SK-N-SH (cell line): Measurements from ENCODE around the gene CREBL2. TPM values are rescaled to one million over a fixed set of nuclear protein-coding genes. Genes with fewer than 3 reads are reported as not detected.

Source experiments
- CTCF ChIA-PET: fragments of 300-600, 350-600 bp; formaldehyde crosslinking; extraction: SDS; loops from one replicate; lab custom pipeline; 2021; lab: Yijun Ruan, JAX
- POLR2A ChIA-PET: fragments of 350-600 bp; sonication (Branson Sonifier 250); formaldehyde crosslinking; extraction: SDS; loops from one replicate; lab custom pipeline; 2020; ENCODE audit warnings: antibody characterized with exemption, inconsistent platforms; lab: Yijun Ruan, JAX
- DNase-seq: peaks from one replicate; pipeline ENCODE4 v3.0.0; 2012
- H2AFZ ChIP-seq: fragments of 200-600 bp; sonication (generic); 2 replicates; pipeline ENCODE4 v1.8.1; 2016; ENCODE audit warnings: antibody characterized with exemption, mild to moderate bottlenecking, low read depth
- H3F3A ChIP-seq: fragments of 200-600 bp; sonication (generic); replicated peaks from 2 replicates; pipeline ENCODE3; 2016; ENCODE audit warnings: antibody characterized with exemption, mild to moderate bottlenecking; ENCODE audit not compliant: insufficient read depth
- H3K27ac ChIP-seq, 2 experiments: fragments of 200-500 bp in 1 of 2; fragments of 200-600 bp in 1 of 2; sonication (Bioruptor generic) in 1 of 2; sonication (generic), shearing (Covaris generic) in 1 of 2; 2 replicates each; pipeline versions ENCODE4 v1.5.1 to v1.6.1; 2014 to 2016; ENCODE audit warnings: low read depth in 2 of 2, inconsistent platforms in 1 of 2, low read length in 1 of 2, mild to moderate bottlenecking in 1 of 2, mixed read lengths in 1 of 2
- H3K27me3 ChIP-seq: fragments of 200-600 bp; sonication (generic), shearing (Covaris generic); 2 replicates; pipeline ENCODE4 v1.6.1; 2016; ENCODE audit warnings: mixed run types; ENCODE audit not compliant: insufficient read depth
- H3K36me3 ChIP-seq, 2 experiments: fragments of 200-500 bp in 1 of 2; fragments of 200-600 bp in 1 of 2; sonication (Bioruptor generic) in 1 of 2; sonication (generic) in 1 of 2; replicated peaks in 1 of 2; 2 replicates each; pipeline versions ENCODE3 to v1.5.1; 2014 to 2016; ENCODE audit warnings: low read length in 1 of 2, mild to moderate bottlenecking in 1 of 2; ENCODE audit not compliant: insufficient read depth in 2 of 2, control insufficient read depth in 1 of 2
- H3K4me1 ChIP-seq, 2 experiments: fragments of 200-500 bp in 1 of 2; fragments of 200-600 bp in 1 of 2; sonication (Bioruptor generic) in 1 of 2; sonication (generic), shearing (Covaris generic) in 1 of 2; 2 replicates each; pipeline versions ENCODE4 v1.5.1 to v1.6.1; 2014 to 2016; ENCODE audit warnings: low read depth in 1 of 2, low read length in 1 of 2, mixed run types in 1 of 2; ENCODE audit not compliant: insufficient read depth in 2 of 2, control insufficient read depth in 1 of 2
- H3K4me2 ChIP-seq: fragments of 200-600 bp; sonication (generic), shearing (Covaris generic); 2 replicates; pipeline ENCODE4 v1.6.1; 2017; ENCODE audit warnings: mixed run types
- H3K4me3 ChIP-seq, 2 experiments: fragments of 200-500 bp in 1 of 2; fragments of 200-600 bp in 1 of 2; sonication (Bioruptor generic) in 1 of 2; sonication (generic), shearing (Covaris generic) in 1 of 2; 2 replicates each; pipeline versions ENCODE4 v1.5.1 to v1.8.1; 2014 to 2016; ENCODE audit warnings: low read depth in 2 of 2, inconsistent platforms in 1 of 2, low read length in 1 of 2, mild to moderate bottlenecking in 1 of 2, mixed read lengths in 1 of 2, moderate library complexity in 1 of 2
- H3K79me2 ChIP-seq: fragments of 200-600 bp; sonication (generic); 2 replicates; pipeline ENCODE4 v1.8.1; 2017; ENCODE audit warnings: mild to moderate bottlenecking; ENCODE audit not compliant: insufficient read depth
- H3K9ac ChIP-seq: fragments of 200-600 bp; sonication (generic); 2 replicates; pipeline ENCODE4 v1.6.1; 2017; ENCODE audit warnings: mixed run types
- H3K9me2 ChIP-seq: fragments of 200-600 bp; sonication (generic); 2 replicates; pipeline ENCODE4 v1.6.1; 2017; ENCODE audit warnings: mixed run types
- H3K9me3 ChIP-seq: fragments of 200-600 bp; sonication (generic); 2 replicates; pipeline ENCODE4 v1.6.1; 2017; ENCODE audit warnings: mixed run types, mild to moderate bottlenecking, moderate library complexity
- H4K20me1 ChIP-seq: fragments of 200-600 bp; sonication (generic); 2 replicates; pipeline ENCODE4 v1.6.1; 2017; ENCODE audit warnings: mild to moderate bottlenecking, mixed run types; ENCODE audit not compliant: insufficient read depth
- ELF1 ChIP-seq: IDR thresholded peaks from 2 replicates; pipeline ENCODE4 v1.4.0; 2012
- EZH2phosphoT487 ChIP-seq: fragments of 200-600 bp; sonication (generic); IDR thresholded peaks from 2 replicates; pipeline ENCODE4 v1.6.1; 2017; ENCODE audit warnings: low read depth, mixed run types, mild to moderate bottlenecking, antibody characterized with exemption, moderate library complexity, borderline replicate concordance
- FOXM1 ChIP-seq: IDR thresholded peaks from 2 replicates; pipeline ENCODE4 v1.4.0; 2012; ENCODE audit warnings: low read depth, mild to moderate bottlenecking
- GATA2 ChIP-seq: sonication (generic); formaldehyde crosslinking; IDR thresholded peaks from 2 replicates; pipeline ENCODE4 v1.5.0; 2020; ENCODE audit warnings: mild to moderate bottlenecking, missing genetic modification reagents
- JUND ChIP-seq: IDR thresholded peaks from 2 replicates; pipeline ENCODE4 v1.4.0; 2012
- MEF2A ChIP-seq: IDR thresholded peaks from 2 replicates; pipeline ENCODE4 v1.4.0; 2012; ENCODE audit warnings: low read depth, borderline replicate concordance
- NRF1 ChIP-seq: IDR thresholded peaks from 2 replicates; pipeline ENCODE4 v1.6.1; 2012; ENCODE audit warnings: low read depth, mild to moderate bottlenecking, low read length
- RXRA ChIP-seq: IDR thresholded peaks from 2 replicates; pipeline ENCODE4 v1.4.0; 2012; ENCODE audit warnings: low read depth, mild to moderate bottlenecking, borderline replicate concordance
- SMC3 ChIP-seq: IDR thresholded peaks from 2 replicates; pipeline ENCODE4 v1.6.1; 2012; ENCODE audit warnings: low read depth, low read length, improper control_type of control experiment
- TAF1 ChIP-seq: IDR thresholded peaks from 2 replicates; pipeline ENCODE4 v1.6.1; 2012; ENCODE audit warnings: low read depth, mild to moderate bottlenecking, low read length, moderate library complexity, borderline replicate concordance
- WGBS: methylation state at CpG from one replicate; pipeline ENCODE4 v1.1.6; 2017; ENCODE audit warnings: low lambda C conversion rate; 5-methylcytosine and 5-hydroxymethylcytosine counted together
- polyA plus RNA-seq, 3 experiments: library from polyadenylated mRNA; depleted of rRNA; stranded (reverse); fragments of >200 nt; gene quantifications; 2 replicates each; pipeline ENCODE4 v1.2.3, GENCODE V29; 2012
- TF ChIP-seq, protein P1 (sequence below): IDR thresholded peaks from 2 replicates; pipeline ENCODE4; 2012
- TF ChIP-seq, protein P2 (sequence below): IDR thresholded peaks from 2 replicates; pipeline ENCODE4 v1.6.1; 2012; ENCODE audit warnings: mild to moderate bottlenecking, low read depth, low read length, moderate library complexity
- TF ChIP-seq, protein P3 (sequence below): IDR thresholded peaks from 2 replicates; pipeline ENCODE4 v1.4.0; 2012; ENCODE audit warnings: low read depth, borderline replicate concordance
- TF ChIP-seq, protein P4 (sequence below): IDR thresholded peaks from 2 replicates; pipeline ENCODE4 v1.4.0; 2012; ENCODE audit warnings: low read depth
- TF ChIP-seq, protein P5 (sequence below): fragments of 150-350 bp; IDR thresholded peaks from 2 replicates; pipeline ENCODE4 v1.6.1; 2017; ENCODE audit warnings: antibody characterized with exemption, low read length, low read depth, borderline replicate concordance
- TF ChIP-seq, protein P6 (sequence below): IDR thresholded peaks from 2 replicates; pipeline ENCODE4 v1.4.0; 2012; ENCODE audit warnings: low read depth, borderline replicate concordance

Gene CREBL2
- polyA plus RNA-seq, 1 of the 3 experiments (the other 2 are of a cell fraction): 12.6 TPM

DNA sequence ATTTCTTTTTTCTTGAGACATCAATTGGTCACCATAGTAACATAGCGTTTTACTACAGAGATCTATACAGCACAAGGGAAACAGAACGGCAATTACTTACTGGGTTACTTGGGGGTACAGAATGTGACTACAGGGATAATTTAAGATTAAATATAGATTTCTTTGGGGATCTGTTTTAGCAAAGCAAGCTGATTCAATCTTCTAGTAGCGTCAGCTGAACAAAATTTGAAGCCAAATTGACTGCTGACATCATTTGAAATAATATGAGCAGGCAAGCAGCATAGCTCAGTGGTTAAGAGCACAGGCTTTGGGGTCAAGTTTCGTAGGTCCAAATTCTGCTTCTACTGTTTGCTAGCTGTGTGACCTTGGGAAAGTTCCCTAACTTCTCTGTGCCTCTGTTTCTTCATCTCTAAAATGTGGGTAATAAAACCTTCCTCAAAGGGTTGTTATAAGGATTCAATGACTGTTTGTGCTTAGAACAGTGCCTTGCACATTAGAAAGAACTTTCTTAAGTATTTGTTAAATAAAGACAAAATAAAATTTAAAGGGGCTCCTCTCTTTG is 71.5 kb downstream of the CREBL2 start:
- Histone ChIP-seq H3K9ac (no peak overlapping the region), H3K4me3 (peak overlapping the region in 1 of 2 experiments; percentile 37; a peak in 2 of 4 replicates), H2AFZ (no peak overlapping the region), H4K20me1 (no peaks in the 10 kb centered on the region), H3K79me2 (no peaks in the 10 kb centered on the region), H3K9me2 (no peaks in the 10 kb centered on the region), H3K4me2 (no peak overlapping the region), H3K27me3 (no peaks in the 10 kb centered on the region), H3K4me1 (peaks cover 0 to 14% of the 10 kb centered on the region in 2 experiments; a peak in 2 of 4 replicates), H3K36me3 (no peaks in the 10 kb centered on the region), H3K9me3 (no peaks in the 10 kb centered on the region), H3K27ac (peak overlapping the region in 1 of 2 experiments; percentile 89; a peak in 2 of 4 replicates), H3F3A (no peaks in the 10 kb centered on the region)
- TF ChIP-seq TAF1 (no peak), JUND (no peak), ELF1 (no peak)
- TF ChIP-seq, protein P1, sequence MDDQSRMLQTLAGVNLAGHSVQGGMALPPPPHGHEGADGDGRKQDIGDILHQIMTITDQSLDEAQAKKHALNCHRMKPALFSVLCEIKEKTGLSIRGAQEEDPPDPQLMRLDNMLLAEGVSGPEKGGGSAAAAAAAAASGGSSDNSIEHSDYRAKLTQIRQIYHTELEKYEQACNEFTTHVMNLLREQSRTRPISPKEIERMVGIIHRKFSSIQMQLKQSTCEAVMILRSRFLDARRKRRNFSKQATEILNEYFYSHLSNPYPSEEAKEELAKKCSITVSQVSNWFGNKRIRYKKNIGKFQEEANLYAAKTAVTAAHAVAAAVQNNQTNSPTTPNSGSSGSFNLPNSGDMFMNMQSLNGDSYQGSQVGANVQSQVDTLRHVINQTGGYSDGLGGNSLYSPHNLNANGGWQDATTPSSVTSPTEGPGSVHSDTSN: no peak
- TF ChIP-seq, protein P2, sequence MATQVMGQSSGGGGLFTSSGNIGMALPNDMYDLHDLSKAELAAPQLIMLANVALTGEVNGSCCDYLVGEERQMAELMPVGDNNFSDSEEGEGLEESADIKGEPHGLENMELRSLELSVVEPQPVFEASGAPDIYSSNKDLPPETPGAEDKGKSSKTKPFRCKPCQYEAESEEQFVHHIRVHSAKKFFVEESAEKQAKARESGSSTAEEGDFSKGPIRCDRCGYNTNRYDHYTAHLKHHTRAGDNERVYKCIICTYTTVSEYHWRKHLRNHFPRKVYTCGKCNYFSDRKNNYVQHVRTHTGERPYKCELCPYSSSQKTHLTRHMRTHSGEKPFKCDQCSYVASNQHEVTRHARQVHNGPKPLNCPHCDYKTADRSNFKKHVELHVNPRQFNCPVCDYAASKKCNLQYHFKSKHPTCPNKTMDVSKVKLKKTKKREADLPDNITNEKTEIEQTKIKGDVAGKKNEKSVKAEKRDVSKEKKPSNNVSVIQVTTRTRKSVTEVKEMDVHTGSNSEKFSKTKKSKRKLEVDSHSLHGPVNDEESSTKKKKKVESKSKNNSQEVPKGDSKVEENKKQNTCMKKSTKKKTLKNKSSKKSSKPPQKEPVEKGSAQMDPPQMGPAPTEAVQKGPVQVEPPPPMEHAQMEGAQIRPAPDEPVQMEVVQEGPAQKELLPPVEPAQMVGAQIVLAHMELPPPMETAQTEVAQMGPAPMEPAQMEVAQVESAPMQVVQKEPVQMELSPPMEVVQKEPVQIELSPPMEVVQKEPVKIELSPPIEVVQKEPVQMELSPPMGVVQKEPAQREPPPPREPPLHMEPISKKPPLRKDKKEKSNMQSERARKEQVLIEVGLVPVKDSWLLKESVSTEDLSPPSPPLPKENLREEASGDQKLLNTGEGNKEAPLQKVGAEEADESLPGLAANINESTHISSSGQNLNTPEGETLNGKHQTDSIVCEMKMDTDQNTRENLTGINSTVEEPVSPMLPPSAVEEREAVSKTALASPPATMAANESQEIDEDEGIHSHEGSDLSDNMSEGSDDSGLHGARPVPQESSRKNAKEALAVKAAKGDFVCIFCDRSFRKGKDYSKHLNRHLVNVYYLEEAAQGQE: no peak
- ChIA-PET POLR2A (interaction anchor here (0.6 kb wide), 1 partner anchor 41 kb away, joined by 3 read pairs; no protein-coding TSS in a partner anchor), CTCF (interaction anchor here (1.2 to 1.5 kb wide), 3 partner anchors 12 to 53 kb away, joined by 3 to 6 read pairs (median 3); no protein-coding TSS in a partner anchor)
- DNase-seq: no peak
- 49% methylated on average over 4 of the region's 4 CpGs for WGBS

DNA sequence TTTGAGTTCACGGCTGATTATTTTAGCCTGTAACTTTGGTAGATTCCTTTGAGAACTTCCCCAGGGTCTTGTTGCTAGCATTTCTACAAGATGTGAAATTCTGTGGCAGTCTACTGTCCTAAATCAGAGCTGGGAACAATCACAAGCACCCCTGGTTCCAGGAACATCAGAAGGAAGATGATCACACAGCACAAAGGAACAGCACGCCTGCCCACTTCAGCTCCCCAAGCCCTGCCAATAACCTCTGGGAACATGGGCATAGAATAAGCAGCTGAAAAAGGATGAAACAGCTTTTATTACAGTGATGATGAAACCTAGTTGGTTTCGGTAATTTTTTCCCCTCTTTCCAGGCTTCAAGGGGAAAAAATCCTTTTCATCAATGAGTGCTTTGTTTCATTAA is 72.0 kb downstream of the CREBL2 start:
- Histone ChIP-seq H3K4me1 (peaks cover 0 to 14% of the 10 kb centered on the region in 2 experiments; a peak in 2 of 4 replicates), H3K4me2 (no peak overlapping the region), H3K4me3 (peak overlapping the region in 1 of 2 experiments; percentile 37; a peak in 2 of 4 replicates), H3K27me3 (no peaks in the 10 kb centered on the region), H3K27ac (peak overlapping the region in 1 of 2 experiments; percentile 89; a peak in 2 of 4 replicates), H3K36me3 (no peaks in the 10 kb centered on the region), H3F3A (no peaks in the 10 kb centered on the region), H4K20me1 (no peaks in the 10 kb centered on the region), H3K9me2 (no peaks in the 10 kb centered on the region), H3K79me2 (no peaks in the 10 kb centered on the region), H3K9ac (no peak overlapping the region), H2AFZ (no peak overlapping the region), H3K9me3 (no peaks in the 10 kb centered on the region)
- ChIA-PET CTCF (interaction anchor here (0.8 to 1.5 kb wide), 3 partner anchors 8 to 28 kb away, joined by 3 to 6 read pairs (median 4); no protein-coding TSS in a partner anchor), POLR2A (no interaction called here)
- WGBS: 55% methylated on average over 3 of the region's 3 CpGs
- DNase-seq: no peak
- TF ChIP-seq NRF1: no peak
- TF ChIP-seq, protein P3, sequence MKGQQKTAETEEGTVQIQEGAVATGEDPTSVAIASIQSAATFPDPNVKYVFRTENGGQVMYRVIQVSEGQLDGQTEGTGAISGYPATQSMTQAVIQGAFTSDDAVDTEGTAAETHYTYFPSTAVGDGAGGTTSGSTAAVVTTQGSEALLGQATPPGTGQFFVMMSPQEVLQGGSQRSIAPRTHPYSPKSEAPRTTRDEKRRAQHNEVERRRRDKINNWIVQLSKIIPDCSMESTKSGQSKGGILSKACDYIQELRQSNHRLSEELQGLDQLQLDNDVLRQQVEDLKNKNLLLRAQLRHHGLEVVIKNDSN: no peak
- TF ChIP-seq RXRA: no peak
- TF ChIP-seq, protein P4, sequence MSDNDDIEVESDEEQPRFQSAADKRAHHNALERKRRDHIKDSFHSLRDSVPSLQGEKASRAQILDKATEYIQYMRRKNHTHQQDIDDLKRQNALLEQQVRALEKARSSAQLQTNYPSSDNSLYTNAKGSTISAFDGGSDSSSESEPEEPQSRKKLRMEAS: no peak
- no peak for TF ChIP-seq FOXM1
- TF ChIP-seq, protein P5, sequence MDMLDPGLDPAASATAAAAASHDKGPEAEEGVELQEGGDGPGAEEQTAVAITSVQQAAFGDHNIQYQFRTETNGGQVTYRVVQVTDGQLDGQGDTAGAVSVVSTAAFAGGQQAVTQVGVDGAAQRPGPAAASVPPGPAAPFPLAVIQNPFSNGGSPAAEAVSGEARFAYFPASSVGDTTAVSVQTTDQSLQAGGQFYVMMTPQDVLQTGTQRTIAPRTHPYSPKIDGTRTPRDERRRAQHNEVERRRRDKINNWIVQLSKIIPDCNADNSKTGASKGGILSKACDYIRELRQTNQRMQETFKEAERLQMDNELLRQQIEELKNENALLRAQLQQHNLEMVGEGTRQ: no peak
- TF ChIP-seq EZH2phosphoT487: no peak
- TF ChIP-seq MEF2A: no peak
- TF ChIP-seq, protein P6, sequence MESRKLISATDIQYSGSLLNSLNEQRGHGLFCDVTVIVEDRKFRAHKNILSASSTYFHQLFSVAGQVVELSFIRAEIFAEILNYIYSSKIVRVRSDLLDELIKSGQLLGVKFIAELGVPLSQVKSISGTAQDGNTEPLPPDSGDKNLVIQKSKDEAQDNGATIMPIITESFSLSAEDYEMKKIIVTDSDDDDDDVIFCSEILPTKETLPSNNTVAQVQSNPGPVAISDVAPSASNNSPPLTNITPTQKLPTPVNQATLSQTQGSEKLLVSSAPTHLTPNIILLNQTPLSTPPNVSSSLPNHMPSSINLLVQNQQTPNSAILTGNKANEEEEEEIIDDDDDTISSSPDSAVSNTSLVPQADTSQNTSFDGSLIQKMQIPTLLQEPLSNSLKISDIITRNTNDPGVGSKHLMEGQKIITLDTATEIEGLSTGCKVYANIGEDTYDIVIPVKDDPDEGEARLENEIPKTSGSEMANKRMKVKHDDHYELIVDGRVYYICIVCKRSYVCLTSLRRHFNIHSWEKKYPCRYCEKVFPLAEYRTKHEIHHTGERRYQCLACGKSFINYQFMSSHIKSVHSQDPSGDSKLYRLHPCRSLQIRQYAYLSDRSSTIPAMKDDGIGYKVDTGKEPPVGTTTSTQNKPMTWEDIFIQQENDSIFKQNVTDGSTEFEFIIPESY: no peak
- TF ChIP-seq ELF1: no peak
- no peak for TF ChIP-seq SMC3
- no peak for TF ChIP-seq GATA2
- no peak for TF ChIP-seq TAF1
